K562 (cell line): ENCODE measurements around the gene GUCY2D. TPM values are rescaled to one million over a fixed set of nuclear protein-coding genes. Genes with fewer than 3 reads are reported as not detected.

Source experiments
- ATAC-seq: fragments of 200-7000 bp; cut with Tn5 transposase; 3 replicates; pipeline ENCODE4 v1.9.1; 2020; ENCODE audit warnings: moderate library complexity
- BruUV-seq: library from RNA; stranded (reverse); fragments of 400-500 nt; replicated peaks from 2 replicates; lab custom pipeline; 2021; lab: Mats Ljungman, UMichigan
- CTCF ChIA-PET: fragments of 300-600 bp; formaldehyde crosslinking; extraction: SDS; loops from one replicate; lab custom pipeline; 2021; ENCODE audit warnings: low intra/inter-chr PET ratio; lab: Yijun Ruan, JAX
- POLR2A ChIA-PET: fragments of 300-600, 350-650 bp; sonication (Branson Sonifier 250); formaldehyde crosslinking; extraction: SDS; loops from one replicate; lab custom pipeline; 2021; ENCODE audit warnings: antibody characterized with exemption, inconsistent platforms; lab: Yijun Ruan, JAX
- DNase-seq, 4 experiments: peaks; one replicate each; pipeline versions ENCODE4 v3.0.0 to v3.0.0-alpha.2; 2011 to 2018; ENCODE audit warnings: low spot score in 3 of 4, mixed read lengths in 3 of 4; ENCODE audit errors: extremely low read depth in 1 of 4
- FAIRE-seq: peaks from 2 replicates; lab custom pipeline; 2011; peaks lifted over from hg19 to GRCh38; lab: Jason Lieb, UNC
- H2AFZ ChIP-seq: 2 replicates; pipeline ENCODE4 v1.6.0; 2011; ENCODE audit warnings: low read depth, low read length, control low read depth, inconsistent platforms
- H3K27ac ChIP-seq: fragments of 200-600 bp; 3 replicates; pipeline ENCODE4 v1.8.0; 2011; ENCODE audit warnings: low read depth, mild to moderate bottlenecking, control low read depth, inconsistent platforms, low read length, moderate library complexity, mixed read lengths; ENCODE audit errors: extremely low read depth
- H3K27me3 ChIP-seq, 2 experiments: fragments of 300-600 bp in 1 of 2; 2 replicates in 1 of 2; 3 replicates in 1 of 2; pipeline versions ENCODE4 v1.6.0 to v1.8.0; 2011; ENCODE audit warnings: inconsistent platforms in 2 of 2, low read length in 2 of 2, mild to moderate bottlenecking in 1 of 2, mixed read lengths in 1 of 2, moderate library complexity in 1 of 2; ENCODE audit not compliant: control insufficient read depth in 2 of 2, insufficient read depth in 2 of 2
- H3K36me3 ChIP-seq: fragments of 300-600 bp; 3 replicates; pipeline ENCODE4 v1.8.0; 2011; ENCODE audit warnings: mild to moderate bottlenecking, low read length, inconsistent platforms; ENCODE audit not compliant: control insufficient read depth, insufficient read depth
- H3K4me1 ChIP-seq, 2 experiments: fragments of 200-600 bp in 1 of 2; replicated peaks in 1 of 2; 2 replicates in 1 of 2; 3 replicates in 1 of 2; pipeline versions ENCODE4 v1.5.1 to v1.8.0; 2011; ENCODE audit warnings: inconsistent platforms in 2 of 2, low read length in 2 of 2, mild to moderate bottlenecking in 1 of 2, mixed read lengths in 1 of 2, moderate library complexity in 1 of 2; ENCODE audit not compliant: control insufficient read depth in 2 of 2, insufficient read depth in 2 of 2
- H3K4me2 ChIP-seq: 2 replicates; pipeline ENCODE4 v1.6.1; 2011; ENCODE audit warnings: low read length, control low read depth, inconsistent platforms, mixed read lengths; ENCODE audit not compliant: insufficient read depth
- H3K4me3 ChIP-seq: fragments of 200-600 bp; sonication (generic), shearing (Covaris generic); 2 replicates; pipeline ENCODE4 v1.5.1; 2016; ENCODE audit warnings: control low read depth, inconsistent platforms
- H3K79me2 ChIP-seq: fragments of 200-600 bp; 3 replicates; pipeline ENCODE4 v1.8.0; 2011; ENCODE audit warnings: low read length, inconsistent platforms; ENCODE audit not compliant: control insufficient read depth, insufficient read depth
- H3K9ac ChIP-seq, 2 experiments: 2 replicates each; pipeline versions ENCODE4 v1.6.0 to v1.6.1; 2011; ENCODE audit warnings: low read depth in 2 of 2, low read length in 2 of 2, control low read depth in 1 of 2, inconsistent platforms in 1 of 2, mild to moderate bottlenecking in 1 of 2, mixed read lengths in 1 of 2; ENCODE audit not compliant: insufficient read depth in 1 of 2
- H3K9me1 ChIP-seq: one replicate; pipeline ENCODE4 v1.6.0; 2011; ENCODE audit warnings: inconsistent platforms, mild to moderate bottlenecking, low read length, moderate library complexity; ENCODE audit not compliant: control insufficient read depth, insufficient read depth
- H3K9me3 ChIP-seq: replicated peaks from 2 replicates; pipeline ENCODE4 v1.5.1; 2011; ENCODE audit warnings: low read depth, low read length, inconsistent platforms; ENCODE audit not compliant: control insufficient read depth, insufficient read depth
- H4K20me1 ChIP-seq: replicated peaks from 2 replicates; pipeline ENCODE4 v1.6.1; 2011; ENCODE audit warnings: low read length, inconsistent platforms, mixed read lengths; ENCODE audit not compliant: control insufficient read depth, insufficient read depth
- CHD1 ChIP-seq: fragments of 200-600 bp; sonication (generic); IDR thresholded peaks from one replicate; pipeline ENCODE4 v1.6.1; 2012; ENCODE audit warnings: mild to moderate bottlenecking, moderate library complexity, low read length, inconsistent platforms
- CSDE1 ChIP-seq, 2 experiments: fragments of 450-650 bp; IDR thresholded peaks; 2 replicates each; pipeline ENCODE4 v1.6.1; 2016; ENCODE audit warnings: mild to moderate bottlenecking in 1 of 2
- DMBX1 ChIP-seq: fragments of 250-450 bp; sonication (Bioruptor Pico); IDR thresholded peaks from 2 replicates; pipeline ENCODE4 v1.8.0; 2022; ENCODE audit warnings: inconsistent platforms, mild to moderate bottlenecking, moderate library complexity, borderline replicate concordance
- FOXM1 ChIP-seq, 2 experiments: fragments of 450-650 bp in 1 of 2; sonication (generic) in 1 of 2; formaldehyde crosslinking in 1 of 2; IDR thresholded peaks; 2 replicates each; pipeline versions ENCODE4 v1.6.1 to v1.9.0; 2017 to 2022; ENCODE audit warnings: low read depth in 2 of 2, mild to moderate bottlenecking in 2 of 2, missing genetic modification reagents in 1 of 2, moderate library complexity in 1 of 2
- HMG20B ChIP-seq: fragments of 250-450 bp; sonication (Bioruptor Pico); IDR thresholded peaks from 2 replicates; pipeline ENCODE4 v1.5.0; 2021; ENCODE audit warnings: mild to moderate bottlenecking
- ILK ChIP-seq: fragments of 450-650 bp; IDR thresholded peaks from 2 replicates; pipeline ENCODE4 v1.6.1; 2016; ENCODE audit warnings: missing genetic modification characterization, low read depth, mild to moderate bottlenecking, missing compliant biosample characterization, moderate library complexity, borderline replicate concordance
- MXI1 ChIP-seq: IDR thresholded peaks from 2 replicates; pipeline ENCODE4 v1.6.1; 2011; ENCODE audit warnings: low read depth, mild to moderate bottlenecking, improper control_type of control experiment, low read length
- NR2C1 ChIP-seq, 2 experiments: fragments of 450-650 bp; IDR thresholded peaks; 2 replicates each; pipeline ENCODE4 v1.6.1; 2017; ENCODE audit warnings: mild to moderate bottlenecking in 2 of 2, antibody characterized with exemption in 1 of 2, inconsistent platforms in 1 of 2, missing compliant biosample characterization in 1 of 2, missing genetic modification characterization in 1 of 2
- SMAD3 ChIP-seq: fragments of 450-650 bp; formaldehyde crosslinking; conservative IDR thresholded peaks from 2 replicates; pipeline ENCODE4 v1.4.0; 2020; ENCODE audit warnings: mild to moderate bottlenecking
- XRCC4 ChIP-seq: IDR thresholded peaks from one replicate; pipeline ENCODE4 v1.6.1; 2011; ENCODE audit not compliant: insufficient read depth, insufficient read length; ENCODE audit errors: extremely low read depth
- XRCC5 ChIP-seq: fragments of 200-400 bp; formaldehyde crosslinking; IDR thresholded peaks from 2 replicates; pipeline ENCODE4 v1.6.1; 2017; ENCODE audit warnings: low read depth, mild to moderate bottlenecking, low read length
- ZBTB17 ChIP-seq: fragments of 450-650 bp; formaldehyde crosslinking; IDR thresholded peaks from 2 replicates; pipeline ENCODE4 v1.4.0; 2020; ENCODE audit warnings: mild to moderate bottlenecking
- ZNF354B ChIP-seq: fragments of 250-450 bp; sonication (Bioruptor Pico); IDR thresholded peaks from 2 replicates; pipeline ENCODE4 v1.4.0; 2020
- ZNF766 ChIP-seq: fragments of 200-800 bp; sonication (Bioruptor generic); conservative IDR thresholded peaks from 2 replicates; pipeline ENCODE4 v1.6.1; 2016; ENCODE audit warnings: missing genetic modification characterization, missing compliant biosample characterization
- WGBS: fragments of 100-300 bp; shearing (Covaris generic); methylation state at CpG from one replicate; pipeline ENCODE4 v1.1.6; 2016; ENCODE audit warnings: low coverage, mixed read lengths; ENCODE audit not compliant: insufficient coverage; ENCODE audit errors: missing lambda C conversion rate; 5-methylcytosine and 5-hydroxymethylcytosine counted together
- in situ Hi-C: fragments of 300-500 bp; cut with MboI; formaldehyde crosslinking; loops from 4 replicates; pipeline ENCODE4 v1.15.0; 2018; ENCODE audit warnings: inconsistent platforms, mixed read lengths
- intact Hi-C: fragments of 100-400 bp; cut with micrococcal nuclease; formaldehyde crosslinking; loops from 2 replicates; pipeline ENCODE4 v1.14.2; 2022
- polyA plus RNA-seq, 8 experiments: library from polyadenylated mRNA; depleted of rRNA in 4 of 8; stranded (reverse) in 5 of 8; unstranded in 3 of 8; fragments of >200 nt; fragmentation: Nextera tagmentation in 2 of 8; fragmentation: Illumina TruSeq in 1 of 8; extraction: Ambion mirVana in 2 of 8; extraction: Trizol in 1 of 8; gene quantifications; 2 replicates each; pipeline versions ENCODE4 v1.2.1 to v1.2.3, GENCODE V29; 2011 to 2014; ENCODE audit warnings: inconsistent platforms in 1 of 8, missing spikeins in 1 of 8
- total RNA-seq, 7 experiments: library from RNA; depleted of rRNA in 6 of 7; stranded (reverse); fragments of >200 nt in 6 of 7; fragmentation: Illumina TruSeq in 2 of 7; extraction: Trizol in 2 of 7; gene quantifications; 2 replicates each; pipeline versions ENCODE4 v1.2.1 to v1.2.3, GENCODE V29; 2011 to 2021; ENCODE audit warnings: low replicate concordance in 1 of 7
- TF ChIP-seq, protein P1 (sequence below): fragments of 250-450 bp; sonication (Bioruptor Pico); IDR thresholded peaks from 2 replicates; pipeline ENCODE4 v1.6.1; 2021; ENCODE audit warnings: mild to moderate bottlenecking
- TF ChIP-seq, protein P2 (sequence below): fragments of 450-650 bp; formaldehyde crosslinking; IDR thresholded peaks from 2 replicates; pipeline ENCODE4 v1.4.0; 2020; ENCODE audit warnings: mild to moderate bottlenecking, mixed read lengths
- TF ChIP-seq, protein P3 (sequence below): fragments of 450-650 bp; formaldehyde crosslinking; IDR thresholded peaks from 2 replicates; pipeline ENCODE4 v1.4.0; 2022; ENCODE audit warnings: missing genetic modification characterization

GUCY2D gene
- total and polyA plus RNA-seq, 9 of the 15 experiments (the other 6 are each of a cell fraction or from before 2014, with no cell fraction given), result 0.05 TPM; not detected in 8

DNA sequence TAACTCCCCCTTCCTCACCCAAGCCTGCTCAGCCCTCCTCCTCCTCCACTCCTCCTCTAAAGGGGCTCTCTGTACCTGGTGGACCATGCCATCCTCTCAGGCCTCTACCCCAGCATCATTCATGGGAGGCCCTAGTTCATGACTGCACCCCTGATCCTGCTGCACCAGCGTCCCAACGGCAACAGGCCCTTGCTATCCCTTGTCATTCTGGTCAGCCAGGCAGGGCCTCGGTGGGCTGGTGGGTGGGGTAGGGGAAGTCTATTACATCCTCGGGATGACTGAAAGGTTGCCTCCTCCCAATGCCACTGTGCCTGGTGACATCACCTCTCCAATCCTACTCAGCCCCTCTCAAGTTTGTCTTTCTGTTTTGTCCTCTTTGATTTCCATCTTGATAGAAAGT is 65.4 kb downstream of the GUCY2D start:
- no peak overlapping the region for H3K4me2 ChIP-seq

More for the DNA sequence above, 65.4 kb downstream of the GUCY2D start:
- Histone ChIP-seq H3K36me3 (no peaks in the 10 kb centered on the region), H3K79me2 (no peaks in the 10 kb centered on the region), H3K4me1 (peaks cover 8 to 21% of the 10 kb centered on the region in 2 experiments; a peak in 4 of 5 replicates), H3K27me3 (peaks cover 0 to 12% of the 10 kb centered on the region in 2 experiments; a peak in 1 of 5 replicates), H3K27ac (no peak overlapping the region), H3K4me3 (no peak overlapping the region), H4K20me1 (no peaks in the 10 kb centered on the region), H3K9me1 (no peaks in the 10 kb centered on the region), H3K9me3 (no peaks in the 10 kb centered on the region), H2AFZ (no peak overlapping the region), H3K9ac (no peak overlapping the region)
- ChIA-PET POLR2A (no interaction called here), CTCF (no interaction called here)
- WGBS, result 0% methylated on average over 3 of the region's 4 CpGs
- DNase-seq, result no peak
- no peak for ATAC-seq
- intact Hi-C loops, result no loop called here
- TF ChIP-seq DMBX1 (CRISPR knock-in tag), result no peak
- TF ChIP-seq ILK (tag), result no peak
- TF ChIP-seq CSDE1 (IDR thresholded peaks at IDR 0.05), result no peak
- TF ChIP-seq, protein P1, sequence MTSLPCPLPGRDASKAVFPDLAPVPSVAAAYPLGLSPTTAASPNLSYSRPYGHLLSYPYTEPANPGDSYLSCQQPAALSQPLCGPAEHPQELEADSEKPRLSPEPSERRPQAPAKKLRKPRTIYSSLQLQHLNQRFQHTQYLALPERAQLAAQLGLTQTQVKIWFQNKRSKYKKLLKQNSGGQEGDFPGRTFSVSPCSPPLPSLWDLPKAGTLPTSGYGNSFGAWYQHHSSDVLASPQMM (CRISPR knock-in tag), result no peak
- TF ChIP-seq XRCC4, result no peak
- no peak for TF ChIP-seq FOXM1 (IDR thresholded peaks at IDR 0.05; ENCODE audit: low read depth)
- no peak for TF ChIP-seq FOXM1 (CRISPR knock-in tag; IDR thresholded peaks at IDR 0.05; ENCODE audit: low read depth)
- no peak for TF ChIP-seq MXI1
- TF ChIP-seq XRCC5, result no peak
- TF ChIP-seq CHD1, result no peak
- TF ChIP-seq, protein P2, sequence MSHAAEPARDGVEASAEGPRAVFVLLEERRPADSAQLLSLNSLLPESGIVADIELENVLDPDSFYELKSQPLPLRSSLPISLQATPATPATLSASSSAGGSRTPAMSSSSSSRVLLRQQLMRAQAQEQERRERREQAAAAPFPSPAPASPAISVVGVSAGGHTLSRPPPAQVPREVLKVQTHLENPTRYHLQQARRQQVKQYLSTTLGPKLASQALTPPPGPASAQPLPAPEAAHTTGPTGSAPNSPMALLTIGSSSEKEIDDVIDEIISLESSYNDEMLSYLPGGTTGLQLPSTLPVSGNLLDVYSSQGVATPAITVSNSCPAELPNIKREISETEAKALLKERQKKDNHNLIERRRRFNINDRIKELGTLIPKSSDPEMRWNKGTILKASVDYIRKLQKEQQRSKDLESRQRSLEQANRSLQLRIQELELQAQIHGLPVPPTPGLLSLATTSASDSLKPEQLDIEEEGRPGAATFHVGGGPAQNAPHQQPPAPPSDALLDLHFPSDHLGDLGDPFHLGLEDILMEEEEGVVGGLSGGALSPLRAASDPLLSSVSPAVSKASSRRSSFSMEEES (CRISPR knock-in tag), result no peak
- no peak for TF ChIP-seq ZNF354B (CRISPR knock-in tag)
- TF ChIP-seq SMAD3, result no peak
- TF ChIP-seq NR2C1 (IDR thresholded peaks at IDR 0.05), result no peak
- no peak for TF ChIP-seq NR2C1 (tag; IDR thresholded peaks at IDR 0.05)
- TF ChIP-seq, protein P3, sequence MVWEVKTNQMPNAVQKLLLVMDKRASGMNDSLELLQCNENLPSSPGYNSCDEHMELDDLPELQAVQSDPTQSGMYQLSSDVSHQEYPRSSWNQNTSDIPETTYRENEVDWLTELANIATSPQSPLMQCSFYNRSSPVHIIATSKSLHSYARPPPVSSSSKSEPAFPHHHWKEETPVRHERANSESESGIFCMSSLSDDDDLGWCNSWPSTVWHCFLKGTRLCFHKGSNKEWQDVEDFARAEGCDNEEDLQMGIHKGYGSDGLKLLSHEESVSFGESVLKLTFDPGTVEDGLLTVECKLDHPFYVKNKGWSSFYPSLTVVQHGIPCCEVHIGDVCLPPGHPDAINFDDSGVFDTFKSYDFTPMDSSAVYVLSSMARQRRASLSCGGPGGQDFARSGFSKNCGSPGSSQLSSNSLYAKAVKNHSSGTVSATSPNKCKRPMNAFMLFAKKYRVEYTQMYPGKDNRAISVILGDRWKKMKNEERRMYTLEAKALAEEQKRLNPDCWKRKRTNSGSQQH, result no peak
- no peak for TF ChIP-seq ZNF766
- no peak for TF ChIP-seq HMG20B (CRISPR knock-in tag)
- no peak for TF ChIP-seq ZBTB17 (CRISPR knock-in tag)
- in situ Hi-C loops, result loop anchor here (25.0 kb wide), 2 partner anchors 719 to 919 kb away; partner anchors contain the start of gene MFSD6L
- no TSS peak for BruUV-seq
- FAIRE-seq, result no peak
